ENCODE data around the gene NKAP. TPM values are rescaled to one million over a fixed set of nuclear protein-coding genes. Genes with fewer than 3 reads are reported as not detected.
A peak's percentile ranks its signal among the peaks of the same experiment; 100 is the strongest.

NKAP gene
- total RNA-seq, 1 donor from 2014 or later = 11.2 TPM

- Mint-ChIP-seq H3K36me3 (no peaks in the 10 kb centered on the region), H3K27me3 (ENCODE audit: insufficient read depth, low read depth) (peaks cover 7% of the 10 kb centered on the region), H3K4me1 (no peaks in the 10 kb centered on the region), H3K4me3 (no peak overlapping the region), H3K9me3 (peaks cover 6% of the 10 kb centered on the region), H3K27ac (no peak overlapping the region)
- H3K27ac ChIP-seq = no peak overlapping the region
- no peak overlapping the region for H3K4me3 ChIP-seq
- H3K36me3 ChIP-seq = no peaks in the 10 kb centered on the region
- TF ChIP-seq, protein P1, sequence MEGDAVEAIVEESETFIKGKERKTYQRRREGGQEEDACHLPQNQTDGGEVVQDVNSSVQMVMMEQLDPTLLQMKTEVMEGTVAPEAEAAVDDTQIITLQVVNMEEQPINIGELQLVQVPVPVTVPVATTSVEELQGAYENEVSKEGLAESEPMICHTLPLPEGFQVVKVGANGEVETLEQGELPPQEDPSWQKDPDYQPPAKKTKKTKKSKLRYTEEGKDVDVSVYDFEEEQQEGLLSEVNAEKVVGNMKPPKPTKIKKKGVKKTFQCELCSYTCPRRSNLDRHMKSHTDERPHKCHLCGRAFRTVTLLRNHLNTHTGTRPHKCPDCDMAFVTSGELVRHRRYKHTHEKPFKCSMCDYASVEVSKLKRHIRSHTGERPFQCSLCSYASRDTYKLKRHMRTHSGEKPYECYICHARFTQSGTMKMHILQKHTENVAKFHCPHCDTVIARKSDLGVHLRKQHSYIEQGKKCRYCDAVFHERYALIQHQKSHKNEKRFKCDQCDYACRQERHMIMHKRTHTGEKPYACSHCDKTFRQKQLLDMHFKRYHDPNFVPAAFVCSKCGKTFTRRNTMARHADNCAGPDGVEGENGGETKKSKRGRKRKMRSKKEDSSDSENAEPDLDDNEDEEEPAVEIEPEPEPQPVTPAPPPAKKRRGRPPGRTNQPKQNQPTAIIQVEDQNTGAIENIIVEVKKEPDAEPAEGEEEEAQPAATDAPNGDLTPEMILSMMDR (IDR thresholded peaks at IDR 0.05) = no peak
- no peaks in the 10 kb centered on the region for H3K79me2 ChIP-seq (ENCODE audit: low read depth)
- H2AFZ ChIP-seq (replicated peaks) = no peak overlapping the region
- no peaks in the 10 kb centered on the region for H3K27me3 ChIP-seq
- H3K4me1 ChIP-seq = no peaks in the 10 kb centered on the region
- no peak overlapping the region for H3K4me2 ChIP-seq
- H3K9ac ChIP-seq = no peak overlapping the region
- no peaks in the 10 kb centered on the region for H4K20me1 ChIP-seq (ENCODE audit: low read depth)
- DNase-seq (ENCODE audit: low spot score) = no peak
- H3F3A ChIP-seq (ENCODE audit: low read depth) = no peaks in the 10 kb centered on the region
- peaks cover 3% of the 10 kb centered on the region for H3K9me3 ChIP-seq (ENCODE audit: low read depth)
Observed at GRCh38 chrX:119954374-119954773, 10.8 kb upstream of the NKAP start.

GRCh38 chrX:119948381-119948780, 4.8 kb upstream of the NKAP start:
- Histone ChIP-seq H3F3A (ENCODE audit: low read depth) (peaks cover 2% of the 10 kb centered on the region), H2AFZ (replicated peaks) (no peak overlapping the region), H3K4me3 (no peak overlapping the region), H3K9me3 (ENCODE audit: low read depth) (peaks cover 3% of the 10 kb centered on the region), H3K27ac (no peak overlapping the region), H3K27me3 (no peaks in the 10 kb centered on the region), H3K4me1 (no peaks in the 10 kb centered on the region), H3K4me2 (no peak overlapping the region), H3K79me2 (ENCODE audit: low read depth) (no peaks in the 10 kb centered on the region), H3K9ac (no peak overlapping the region), H3K36me3 (no peaks in the 10 kb centered on the region), H4K20me1 (ENCODE audit: low read depth) (no peaks in the 10 kb centered on the region)
- Mint-ChIP-seq H3K4me3 (no peak overlapping the region), H3K4me1 (peaks cover 4% of the 10 kb centered on the region), H3K27me3 (ENCODE audit: insufficient read depth, low read depth) (peaks cover 4% of the 10 kb centered on the region), H3K36me3 (no peaks in the 10 kb centered on the region), H3K9me3 (peaks cover 3% of the 10 kb centered on the region), H3K27ac (no peak overlapping the region)
- TF ChIP-seq, protein P1 (IDR thresholded peaks at IDR 0.05) = peak; percentile 26
- TF ChIP-seq EZH2phosphoT487 (IDR thresholded peaks at IDR 0.05) = no peak
- no peak for DNase-seq (ENCODE audit: low spot score)

DNA sequence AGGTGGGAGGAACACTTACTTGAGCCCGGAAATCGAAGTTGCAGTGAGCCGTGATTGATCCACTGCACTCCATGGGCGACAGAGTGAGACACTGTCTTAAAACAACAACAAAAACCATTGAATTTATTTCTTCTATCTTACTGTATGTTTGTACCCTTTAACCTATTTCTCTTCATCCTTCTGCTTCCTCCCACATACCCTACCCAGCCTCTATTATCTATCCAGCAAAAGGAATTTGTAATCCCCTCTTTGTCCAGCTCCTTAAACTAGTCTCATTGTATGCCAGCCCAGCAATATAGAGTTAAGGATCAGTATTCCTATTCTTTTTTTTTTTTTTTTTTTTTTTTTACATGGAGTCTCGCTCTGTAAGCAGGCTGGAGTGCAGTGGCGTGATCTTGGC, 1.9 kb upstream of the NKAP start:
- H3K4me2 ChIP-seq = no peak overlapping the region
- H3K27me3 Mint-ChIP-seq (ENCODE audit: insufficient read depth, low read depth) = peaks cover 5% of the 10 kb centered on the region
- H3K79me2 ChIP-seq (ENCODE audit: low read depth) = peaks cover 12% of the 10 kb centered on the region
- H3K9me3 ChIP-seq (ENCODE audit: low read depth) = peaks cover 2% of the 10 kb centered on the region
- no peaks in the 10 kb centered on the region for H3K36me3 ChIP-seq
- peaks cover 3% of the 10 kb centered on the region for H3K9me3 Mint-ChIP-seq
- H3K4me3 ChIP-seq = no peak overlapping the region
- H3K4me1 Mint-ChIP-seq = peaks cover 15% of the 10 kb centered on the region
- no peak overlapping the region for H2AFZ ChIP-seq (replicated peaks)
- H3F3A ChIP-seq (ENCODE audit: low read depth) = peaks cover 11% of the 10 kb centered on the region
- no peaks in the 10 kb centered on the region for H3K27me3 ChIP-seq
- TF ChIP-seq EZH2phosphoT487 (IDR thresholded peaks at IDR 0.05) = no peak
- TF ChIP-seq, protein P1 (IDR thresholded peaks at IDR 0.05) = no peak
- TF ChIP-seq EZH2 (IDR thresholded peaks at IDR 0.05) = no peak
- H3K27ac Mint-ChIP-seq = no peak overlapping the region
- no peak overlapping the region for H3K27ac ChIP-seq
- H3K9ac ChIP-seq = no peak overlapping the region
- no peaks in the 10 kb centered on the region for H3K4me1 ChIP-seq
- no peaks in the 10 kb centered on the region for H3K36me3 Mint-ChIP-seq
- no peaks in the 10 kb centered on the region for H4K20me1 ChIP-seq (ENCODE audit: low read depth)
- H3K4me3 Mint-ChIP-seq = no peak overlapping the region
- peak; percentile 13 for DNase-seq (ENCODE audit: low spot score)

DNA sequence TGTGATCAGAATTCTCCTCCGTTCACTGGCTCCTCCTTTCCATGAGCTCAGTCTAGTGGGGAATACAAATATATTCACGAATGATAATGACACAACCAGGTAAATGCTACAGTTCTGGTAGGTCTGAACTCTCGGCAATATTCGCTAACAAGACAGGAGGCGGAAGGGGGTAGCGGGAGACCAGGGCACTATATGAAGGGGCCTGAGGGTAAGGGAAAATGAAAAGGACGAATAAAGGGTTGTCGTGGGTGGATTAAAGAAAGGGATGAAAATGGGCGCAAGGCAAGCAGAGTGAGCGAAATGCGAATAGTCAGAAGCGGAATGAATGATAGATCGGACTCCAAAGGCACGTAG, 743 bp downstream of the NKAP start:
- Histone ChIP-seq H3K9me3 (ENCODE audit: low read depth) (peaks cover 2% of the 10 kb centered on the region), H3K27ac (peak overlapping the region; percentile 74), H3K79me2 (ENCODE audit: low read depth) (peaks cover 12% of the 10 kb centered on the region), H4K20me1 (ENCODE audit: low read depth) (no peaks in the 10 kb centered on the region), H3K27me3 (no peaks in the 10 kb centered on the region), H3F3A (ENCODE audit: low read depth) (peaks cover 11% of the 10 kb centered on the region), H3K4me1 (no peaks in the 10 kb centered on the region), H3K4me2 (peak overlapping the region; percentile 65), H3K9ac (peak overlapping the region; percentile 74), H3K4me3 (peak overlapping the region; percentile 57), H3K36me3 (no peaks in the 10 kb centered on the region), H2AFZ (replicated peaks) (peak overlapping the region; percentile 62)
- H3K36me3 Mint-ChIP-seq = no peaks in the 10 kb centered on the region
- H3K4me3 Mint-ChIP-seq = peak overlapping the region; percentile 92
- H3K9me3 Mint-ChIP-seq = peaks cover 3% of the 10 kb centered on the region
- DNase-seq (ENCODE audit: low spot score) = no peak
- H3K27me3 Mint-ChIP-seq (ENCODE audit: insufficient read depth, low read depth) = peaks cover 3% of the 10 kb centered on the region
- TF ChIP-seq, protein P1 (IDR thresholded peaks at IDR 0.05) = no peak
- TF ChIP-seq EZH2 (IDR thresholded peaks at IDR 0.05) (no peak), EZH2phosphoT487 (IDR thresholded peaks at IDR 0.05) (no peak)
- peak overlapping the region; percentile 59 for H3K27ac Mint-ChIP-seq
- peaks cover 15% of the 10 kb centered on the region for H3K4me1 Mint-ChIP-seq
